Tongue (tissue), 2 donors: ENCODE measurements around the gene EFNA3. TPM values are rescaled to one million over a fixed set of nuclear protein-coding genes. Genes with fewer than 3 reads are reported as not detected.
A peak's percentile ranks its signal among the peaks of the same experiment; 100 is the strongest.

Experiments used
- DNase-seq: peaks from one replicate; pipeline ENCODE4 v3.0.0-alpha.2; 2015
- total RNA-seq: library from RNA; depleted of rRNA; stranded (reverse); fragments of >200 nt; gene quantifications from one replicate; pipeline ENCODE4 v1.2.3, GENCODE V29; 2014

The EFNA3 gene
- total RNA-seq: 0.92 TPM

DNA sequence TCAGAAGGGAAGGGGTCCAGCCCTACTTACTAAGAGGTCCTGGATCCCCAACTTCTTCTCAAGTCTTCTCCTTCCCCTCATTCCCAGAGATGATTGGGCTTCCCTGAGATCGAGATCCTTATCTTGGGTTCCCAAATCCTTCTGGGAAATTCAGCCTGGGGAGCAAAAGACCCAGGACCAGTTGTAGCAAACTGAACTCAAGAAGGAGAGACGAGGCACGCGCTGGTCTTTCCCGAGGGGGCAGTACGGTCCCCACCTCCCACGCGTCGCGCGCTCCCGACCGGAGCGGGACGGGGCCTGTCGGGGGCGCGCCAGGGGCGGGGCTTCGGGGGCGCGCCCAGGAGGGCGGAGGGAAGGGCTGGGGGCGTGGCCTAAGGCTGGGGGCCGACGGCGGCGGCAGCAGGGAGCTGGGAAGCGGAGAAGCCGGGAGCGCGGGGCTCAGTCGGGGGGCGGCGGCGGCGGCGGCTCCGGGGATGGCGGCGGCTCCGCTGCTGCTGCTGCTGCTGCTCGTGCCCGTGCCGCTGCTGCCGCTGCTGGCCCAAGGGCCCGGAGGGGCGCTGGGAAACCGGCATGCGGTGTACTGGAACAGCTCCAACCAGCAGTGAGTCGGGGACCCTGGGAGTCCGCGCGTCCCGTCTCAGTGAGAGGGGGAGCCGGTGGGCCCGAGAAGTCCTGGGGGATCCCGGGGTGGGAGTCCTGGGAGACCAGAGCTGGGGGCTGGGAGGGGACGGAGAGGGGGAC lies at the start of gene EFNA3:
Gene EFNA3 (plus strand): TSS at position 369 of the 741 bp plus-strand sequence. CDS start 105 bp downstream, at position 474.
- DNase-seq: peak; percentile 81

GRCh38 chr1:155029513-155030242 lies 49.0 kb upstream of the EFNA3 start:
- DNase-seq: no peak

DNA sequence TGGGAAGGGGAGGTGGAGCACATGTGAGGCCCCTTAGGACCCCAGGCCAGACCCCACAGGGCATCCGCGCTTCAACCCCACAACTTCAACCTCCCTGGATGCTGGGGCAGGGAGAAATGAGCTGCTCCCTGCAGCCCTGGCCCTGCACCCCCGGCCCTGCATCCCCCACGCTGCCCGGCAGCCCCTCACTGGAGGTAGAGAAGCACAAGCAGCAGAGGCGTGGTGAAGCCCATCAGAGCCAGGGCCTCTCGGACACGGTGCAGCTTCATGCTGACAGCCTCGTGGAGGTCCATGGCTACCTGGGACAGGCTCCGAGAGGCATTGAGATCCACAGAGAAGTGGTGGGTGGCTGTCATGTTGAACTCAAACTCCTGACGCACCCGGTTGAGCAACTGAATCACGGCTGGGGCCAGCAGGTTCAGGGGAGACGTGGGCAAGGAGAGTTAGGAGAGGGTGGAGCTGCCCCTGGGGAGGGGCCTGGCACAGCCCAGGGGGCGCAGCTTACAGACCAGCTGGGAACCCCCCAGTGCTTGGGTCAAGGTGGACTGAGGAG lies 48.3 kb upstream of the EFNA3 start:
- DNase-seq: no peak

DNA sequence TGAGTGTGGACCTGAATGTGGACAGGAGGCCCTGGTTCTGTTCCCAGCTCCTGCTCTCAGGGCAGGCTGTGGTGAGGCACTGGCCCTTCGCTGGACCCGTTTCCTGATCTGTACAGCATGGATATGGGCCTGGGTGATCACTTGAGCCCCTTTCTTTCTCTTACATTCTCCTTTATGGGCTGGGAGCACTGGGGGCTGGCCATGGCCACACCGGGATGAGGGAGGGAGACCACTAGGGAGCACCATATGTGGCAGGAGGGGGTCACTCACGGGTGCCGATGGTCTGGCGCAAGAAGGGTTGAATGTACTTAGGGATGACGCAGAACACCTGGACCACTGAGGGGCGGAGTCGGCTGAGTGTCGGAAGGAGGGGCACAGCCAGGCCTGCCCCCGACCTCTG lies 47.7 kb upstream of the EFNA3 start:
- DNase-seq: no peak

GRCh38 chr1:155032886-155033285 lies 45.8 kb upstream of the EFNA3 start:
- no peak for DNase-seq

- no peak for DNase-seq
Measured at GRCh38 chr1:155033524-155033923, 45.1 kb upstream of the EFNA3 start, which contains the start of the genes DCST1 and DCST2. DCST1 (plus strand) TSS chr1:155033824; CDS start chr1:155034037, 213 bp downstream. DCST2 (minus strand) TSS chr1:155033781; CDS start chr1:155033701, 80 bp downstream.

- DNase-seq: no peak
Measured at GRCh38 chr1:155034318-155035208, 44.1 kb upstream of the EFNA3 start.

GRCh38 chr1:155035936-155036335 lies 42.7 kb upstream of the EFNA3 start:
- DNase-seq: no peak

DNA sequence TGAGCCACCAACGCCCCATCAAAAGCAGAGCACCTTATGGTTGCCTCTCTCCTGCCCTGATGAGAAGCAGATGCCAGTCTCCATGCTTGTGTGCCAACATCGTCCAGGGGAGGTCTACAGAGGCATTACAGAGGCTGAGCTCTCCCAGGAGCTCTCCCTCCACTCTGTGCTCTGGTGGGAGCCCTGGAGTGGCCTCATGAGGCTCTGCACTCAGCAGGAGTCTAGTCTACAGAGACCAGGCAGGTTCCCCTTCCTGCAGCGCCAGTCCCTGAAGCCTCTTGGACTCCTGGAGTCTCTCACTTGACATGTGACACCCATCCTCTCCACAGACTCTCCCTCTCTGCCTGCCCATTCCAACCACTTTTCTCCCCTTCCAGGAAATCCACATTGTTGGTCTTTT lies 41.6 kb upstream of the EFNA3 start:
- no peak for DNase-seq

- DNase-seq: no peak
Measured at GRCh38 chr1:155037851-155038441, 40.7 kb upstream of the EFNA3 start.

DNA sequence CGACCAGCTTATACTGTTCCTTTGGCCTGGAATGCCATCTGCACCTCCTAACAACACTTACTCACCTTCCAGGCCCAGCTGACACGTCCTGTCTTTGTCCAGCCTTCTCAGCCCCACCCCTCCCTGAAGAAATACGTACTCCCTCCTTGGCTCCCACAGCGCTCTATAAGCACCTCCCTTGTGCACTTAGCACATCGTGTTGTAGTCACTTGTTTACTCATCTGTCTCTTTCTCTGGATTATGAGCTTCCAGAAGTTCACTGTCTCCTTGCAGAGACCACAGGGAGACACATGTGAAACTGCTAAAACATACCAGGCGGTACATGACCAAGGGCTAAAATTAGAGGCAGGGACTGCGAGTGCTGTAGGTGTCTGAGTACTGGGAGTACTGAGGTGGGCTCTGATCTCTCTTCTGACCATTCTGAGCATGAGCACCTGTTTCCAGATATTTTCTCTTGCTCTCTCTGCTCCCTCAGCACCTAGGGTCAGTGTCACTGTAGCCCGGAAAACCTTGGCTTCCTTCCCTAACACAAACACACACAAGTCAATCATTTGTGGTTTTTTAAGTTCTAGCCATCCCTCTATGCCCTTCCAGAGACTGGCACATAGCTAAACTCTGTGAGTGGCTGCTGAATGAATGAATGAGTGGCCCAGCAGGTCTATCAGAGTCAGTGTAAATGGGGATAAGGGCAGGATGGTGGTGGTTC lies 39.9 kb upstream of the EFNA3 start:
- peak; percentile 43 for DNase-seq

DNA sequence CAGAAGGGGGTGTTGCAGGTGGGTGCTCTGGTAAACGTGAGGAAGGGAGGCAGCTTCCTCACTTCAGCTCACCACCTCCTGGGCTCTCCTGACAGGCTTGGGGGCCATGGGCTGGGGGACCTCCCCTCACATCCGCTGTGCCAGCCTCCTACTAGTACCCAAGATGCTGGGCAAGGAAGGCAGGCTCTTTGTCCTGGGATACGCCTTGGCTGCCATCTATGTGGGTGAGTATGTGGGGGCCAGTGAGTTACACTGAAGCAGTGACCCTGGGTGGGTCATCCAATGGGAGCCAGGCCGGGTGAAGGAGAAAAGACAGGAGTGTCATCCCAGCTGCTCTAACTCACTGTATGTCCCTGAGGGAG lies 39.3 kb upstream of the EFNA3 start:
- no peak for DNase-seq

GRCh38 chr1:155040358-155041093 lies 38.1 kb upstream of the EFNA3 start:
- DNase-seq: no peak

- no peak for DNase-seq
Measured at GRCh38 chr1:155042789-155043188, 35.8 kb upstream of the EFNA3 start.

DNA sequence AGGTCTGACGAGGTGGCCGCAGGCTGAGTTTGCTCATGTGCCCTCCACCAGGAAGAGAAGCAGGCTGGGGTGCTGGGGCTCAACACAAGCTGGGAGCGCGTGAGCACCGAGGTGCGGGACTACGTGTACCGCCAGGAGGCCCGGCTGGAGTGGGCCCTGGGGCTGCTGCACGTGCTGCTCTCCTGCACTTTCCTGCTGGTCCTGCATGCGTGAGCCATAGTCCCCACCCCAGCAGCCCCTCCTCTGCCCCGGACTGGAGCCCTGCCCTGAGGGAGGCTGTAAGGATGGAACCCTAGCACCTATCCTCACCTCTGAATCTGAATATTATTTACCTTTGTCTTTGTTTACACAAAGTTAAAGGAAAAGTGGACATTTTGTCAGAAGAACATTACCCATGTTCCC lies 35.3 kb upstream of the EFNA3 start:
- DNase-seq: no peak

GRCh38 chr1:155043793-155044192 lies 34.8 kb upstream of the EFNA3 start:
- DNase-seq: no peak

GRCh38 chr1:155044365-155044764 lies 34.3 kb upstream of the EFNA3 start:
- DNase-seq: no peak

DNA sequence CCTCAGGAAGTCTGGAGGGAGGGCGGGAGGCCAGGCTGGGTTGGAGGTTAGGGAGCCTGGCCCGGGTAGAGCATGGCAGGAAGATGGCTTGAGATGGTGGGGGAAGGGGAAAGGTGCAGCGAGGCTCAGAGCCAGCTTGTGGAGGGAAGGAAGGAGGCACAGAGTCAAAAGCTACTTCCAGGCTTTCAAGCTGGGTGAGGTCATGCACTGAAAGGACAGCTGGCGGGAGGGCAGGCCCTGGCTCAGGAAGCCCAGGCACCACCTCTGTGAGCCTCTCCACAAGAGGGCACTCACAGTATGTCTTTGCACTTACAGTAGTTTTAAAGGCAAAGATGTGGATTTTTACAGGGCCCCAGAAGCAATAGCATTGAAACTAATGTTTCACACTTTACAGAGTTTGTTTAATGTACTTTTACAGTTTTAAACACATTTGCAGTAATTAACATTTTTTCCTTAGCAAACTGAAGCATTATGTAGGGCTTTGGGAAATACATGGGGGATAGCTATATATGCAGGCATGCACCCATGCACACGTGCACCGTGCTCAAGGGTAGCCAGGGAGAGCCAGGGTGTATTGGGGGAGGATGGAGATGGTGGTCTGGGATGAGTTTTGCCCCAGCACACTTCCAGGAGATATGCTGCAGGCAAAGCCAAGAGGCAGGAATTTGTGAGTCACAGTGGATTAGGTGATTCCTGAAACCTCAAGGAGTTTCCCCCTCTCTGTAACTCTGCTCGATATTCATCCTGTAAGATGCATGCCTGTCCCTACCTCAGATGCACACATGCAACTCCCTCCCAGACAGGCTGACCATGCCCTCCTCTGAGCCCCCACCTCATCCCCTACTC lies 33.6 kb upstream of the EFNA3 start:
- DNase-seq: peak; percentile 85
